H1 (cell line): ENCODE measurements around the gene OR5D18. TPM values are rescaled to one million over a fixed set of nuclear protein-coding genes. Genes with fewer than 3 reads are reported as not detected.

Experiments used
- CTCF ChIA-PET: fragments of 300-600 bp; sonication (Branson Sonifier 250); formaldehyde crosslinking; loops from one replicate; lab custom pipeline; 2021; ENCODE audit not compliant: partially characterized antibody; lab: Charles Lee
- POLR2A ChIA-PET: fragments of 300-600 bp; sonication (Branson Sonifier 250); formaldehyde crosslinking; loops from one replicate; lab custom pipeline; 2021; ENCODE audit warnings: inconsistent platforms; ENCODE audit not compliant: partially characterized antibody; lab: Charles Lee
- DNase-seq, 2 experiments: peaks; one replicate each; pipeline versions ENCODE4 v3.0.0 to v3.0.0-alpha.2; 2010 to 2022; ENCODE audit warnings: low spot score in 2 of 2, low read depth in 1 of 2, mixed read lengths in 1 of 2
- FAIRE-seq: peaks from 2 replicates; lab custom pipeline; 2011; peaks lifted over from hg19 to GRCh38; lab: Jason Lieb, UNC
- H2AFZ ChIP-seq: 2 replicates; pipeline ENCODE4 v1.8.1; 2012; ENCODE audit warnings: low read length, inconsistent platforms
- H2AK5ac ChIP-seq: 2 replicates; pipeline ENCODE4 v1.6.1; 2013; ENCODE audit warnings: low read depth, low read length
- H2BK120ac ChIP-seq: replicated peaks from 2 replicates; pipeline ENCODE3; 2013; ENCODE audit warnings: low read depth, low read length, inconsistent platforms
- H2BK12ac ChIP-seq: 2 replicates; pipeline ENCODE4 v1.6.1; 2013; ENCODE audit warnings: low read depth, low read length
- H2BK15ac ChIP-seq: 2 replicates; pipeline ENCODE4 v1.6.1; 2013; ENCODE audit warnings: low read length
- H2BK20ac ChIP-seq: 2 replicates; pipeline ENCODE4 v1.6.1; 2013; ENCODE audit warnings: low read length
- H2BK5ac ChIP-seq: 2 replicates; pipeline ENCODE4 v1.6.1; 2013; ENCODE audit warnings: low read depth, low read length
- H3K14ac ChIP-seq: 2 replicates; pipeline ENCODE4 v1.6.1; 2013; ENCODE audit warnings: inconsistent platforms; ENCODE audit not compliant: insufficient read length
- H3K18ac ChIP-seq: 2 replicates; pipeline ENCODE4 v1.6.1; 2013; ENCODE audit warnings: low read length; ENCODE audit errors: extremely low read depth
- H3K23ac ChIP-seq: 2 replicates; pipeline ENCODE4 v1.6.1; 2013; ENCODE audit warnings: inconsistent platforms; ENCODE audit not compliant: insufficient read length
- H3K23me2 ChIP-seq: 2 replicates; pipeline ENCODE4 v1.6.1; 2013; ENCODE audit warnings: low read depth, low read length
- H3K27ac ChIP-seq: 2 replicates; pipeline ENCODE4 v1.6.1; 2011; ENCODE audit warnings: low read depth, low read length, inconsistent platforms
- H3K27me3 ChIP-seq, 4 experiments: replicated peaks in 1 of 4; 1 replicate in 1 of 4; 2 replicates in 3 of 4; pipeline versions ENCODE4 v1.6.1 to v1.8.1; 2011 to 2013; ENCODE audit warnings: low read length in 3 of 4, mild to moderate bottlenecking in 3 of 4, inconsistent platforms in 2 of 4, mixed read lengths in 2 of 4, moderate library complexity in 1 of 4; ENCODE audit not compliant: control insufficient read depth in 3 of 4, insufficient read depth in 3 of 4; ENCODE audit errors: extremely low read depth in 1 of 4
- H3K36me3 ChIP-seq, 4 experiments: 2 replicates each; pipeline versions ENCODE4 v1.6.1 to v1.8.1; 2011 to 2013; ENCODE audit warnings: mild to moderate bottlenecking in 4 of 4, low read length in 3 of 4, moderate library complexity in 2 of 4, control low read depth in 1 of 4, inconsistent platforms in 1 of 4; ENCODE audit not compliant: insufficient read depth in 4 of 4, control insufficient read depth in 2 of 4
- H3K4ac ChIP-seq: replicated peaks from 2 replicates; pipeline ENCODE3; 2013; ENCODE audit warnings: low read length, low read depth, mixed read lengths, inconsistent platforms; ENCODE audit not compliant: insufficient read length
- H3K4me1 ChIP-seq, 4 experiments: replicated peaks in 1 of 4; 1 replicate in 1 of 4; 2 replicates in 3 of 4; pipeline versions ENCODE4 v1.6.1 to v1.8.1; 2011 to 2013; ENCODE audit warnings: low read length in 3 of 4, inconsistent platforms in 2 of 4, mixed read lengths in 1 of 4; ENCODE audit not compliant: insufficient read depth in 4 of 4, control insufficient read depth in 3 of 4
- H3K4me2 ChIP-seq, 2 experiments: 2 replicates each; pipeline versions ENCODE4 v1.6.1 to v1.8.1; 2011 to 2013; ENCODE audit warnings: low read depth in 2 of 2, low read length in 2 of 2, control low read depth in 1 of 2, inconsistent platforms in 1 of 2, mild to moderate bottlenecking in 1 of 2; ENCODE audit not compliant: insufficient read depth in 1 of 2
- H3K4me3 ChIP-seq, 4 experiments: fragments of 200-600, 300-600 bp in 1 of 4; sonication (generic), shearing (Covaris generic), sonication (Bioruptor Twin) in 1 of 4; 2 replicates each; pipeline versions ENCODE4 v1.5.1 to v1.8.1; 2011 to 2016; ENCODE audit warnings: low read length in 4 of 4, low read depth in 3 of 4, control low read depth in 2 of 4, inconsistent platforms in 2 of 4, mild to moderate bottlenecking in 2 of 4, mixed read lengths in 1 of 4, moderate library complexity in 1 of 4; ENCODE audit not compliant: insufficient read depth in 2 of 4; ENCODE audit errors: extremely low read depth in 1 of 4
- H3K56ac ChIP-seq: replicated peaks from 2 replicates; pipeline ENCODE3; 2013; ENCODE audit warnings: low read depth, mild to moderate bottlenecking, mixed read lengths, low read length, inconsistent platforms; ENCODE audit not compliant: insufficient read length
- H3K79me1 ChIP-seq: 2 replicates; pipeline ENCODE4 v1.6.1; 2013; ENCODE audit warnings: low read depth, low read length, control low read depth
- H3K79me2 ChIP-seq, 2 experiments: 2 replicates each; pipeline versions ENCODE4 v1.6.1 to v1.8.1; 2012 to 2013; ENCODE audit warnings: low read length in 2 of 2, mild to moderate bottlenecking in 2 of 2, inconsistent platforms in 1 of 2; ENCODE audit not compliant: insufficient read depth in 2 of 2, control insufficient read depth in 1 of 2
- H3K9ac ChIP-seq, 4 experiments: replicated peaks in 1 of 4; 1 replicate in 1 of 4; 2 replicates in 3 of 4; pipeline versions ENCODE4 v1.6.1 to v1.8.1; 2011 to 2013; ENCODE audit warnings: low read depth in 3 of 4, low read length in 3 of 4, control low read depth in 2 of 4, mild to moderate bottlenecking in 2 of 4, moderate library complexity in 2 of 4, inconsistent platforms in 1 of 4; ENCODE audit errors: extremely low read depth in 1 of 4
- H3K9me3 ChIP-seq, 2 experiments: 2 replicates each; pipeline versions ENCODE4 v1.6.1 to v1.8.1; 2012 to 2013; ENCODE audit warnings: mild to moderate bottlenecking in 2 of 2, moderate library complexity in 2 of 2, control low read depth in 1 of 2, inconsistent platforms in 1 of 2, low read depth in 1 of 2, low read length in 1 of 2, mixed read lengths in 1 of 2; ENCODE audit not compliant: insufficient read depth in 2 of 2
- H4K20me1 ChIP-seq, 2 experiments: replicated peaks in 1 of 2; 2 replicates each; pipeline versions ENCODE3 to v1.8.1; 2011 to 2013; ENCODE audit warnings: inconsistent platforms in 2 of 2, low read length in 2 of 2, mild to moderate bottlenecking in 1 of 2; ENCODE audit not compliant: insufficient read depth in 2 of 2, control insufficient read depth in 1 of 2
- H4K5ac ChIP-seq: 2 replicates; pipeline ENCODE4 v1.6.1; 2013; ENCODE audit warnings: low read length, low read depth, mixed read lengths, inconsistent platforms; ENCODE audit not compliant: insufficient read length
- H4K8ac ChIP-seq: 2 replicates; pipeline ENCODE4 v1.8.0; 2013; ENCODE audit warnings: mild to moderate bottlenecking, moderate library complexity, low read length, inconsistent platforms; ENCODE audit not compliant: insufficient read depth; ENCODE audit errors: extremely low read depth
- H4K91ac ChIP-seq: replicated peaks from 2 replicates; pipeline ENCODE3; 2013; ENCODE audit warnings: low read length, mixed read lengths, inconsistent platforms; ENCODE audit not compliant: insufficient read length
- CBX8 ChIP-seq: fragments of 300-800, 300-1000 bp; sonication (generic); IDR thresholded peaks from 2 replicates; pipeline ENCODE4 v1.7.1; 2016; ENCODE audit warnings: low read depth, low read length, borderline replicate concordance
- CHD1 ChIP-seq: IDR thresholded peaks from 2 replicates; pipeline ENCODE4 v1.6.1; 2012; ENCODE audit warnings: low read depth, low read length, improper control_type of control experiment
- EGR1 ChIP-seq: IDR thresholded peaks from 2 replicates; pipeline ENCODE4 v1.6.1; 2011; ENCODE audit warnings: low read depth, low read length, borderline replicate concordance
- JUN ChIP-seq: IDR thresholded peaks from 2 replicates; pipeline ENCODE4 v1.6.1; 2011; ENCODE audit warnings: low read depth, mild to moderate bottlenecking, improper control_type of control experiment, low read length
- PHF8 ChIP-seq: fragments of 200-600 bp; sonication (generic); conservative IDR thresholded peaks from 2 replicates; pipeline ENCODE4 v1.7.1; 2012; ENCODE audit warnings: low read depth, mild to moderate bottlenecking, inconsistent platforms, low read length, moderate library complexity
- TEAD4 ChIP-seq: IDR thresholded peaks from 2 replicates; pipeline ENCODE4 v1.6.1; 2012; ENCODE audit warnings: low read depth, low read length, inconsistent platforms, mixed read lengths
- YY1 ChIP-seq: IDR thresholded peaks from 2 replicates; pipeline ENCODE4 v1.6.1; 2011; ENCODE audit warnings: low read depth, mild to moderate bottlenecking, low read length
- WGBS, 2 experiments: shearing (Covaris generic) in 1 of 2; methylation state at CpG; one replicate each; pipeline versions ENCODE4 v1.1.6 to v1.1.7; 2013 to 2015; ENCODE audit warnings: low lambda C conversion rate in 2 of 2, mixed read lengths in 2 of 2, inconsistent platforms in 1 of 2, low coverage in 1 of 2, missing lambda C conversion rate in 1 of 2; ENCODE audit not compliant: insufficient replicate concordance in 2 of 2, insufficient coverage in 1 of 2, insufficient read length in 1 of 2; ENCODE audit errors: extremely low coverage in 1 of 2, missing lambda C conversion rate in 1 of 2; 5-methylcytosine and 5-hydroxymethylcytosine counted together
- polyA plus RNA-seq, 7 experiments: library from polyadenylated mRNA; depleted of rRNA in 3 of 7; stranded (reverse) in 5 of 7; unstranded in 2 of 7; fragments of >200 nt in 5 of 7; fragments of 200-250 nt in 2 of 7; gene quantifications; 1 replicate in 5 of 7; 2 replicates in 1 of 7; 4 replicates in 1 of 7; pipeline versions ENCODE4 v1.2.1 to v1.2.3, GENCODE V29; 2011 to 2013; ENCODE audit warnings: missing spikeins in 2 of 7, mixed read lengths in 2 of 7
- total RNA-seq: library from RNA; stranded (reverse); fragmentation: NEBNext Ultra II Directional; extraction: Animal tissue kit (Norgen Biotek cat#: 25700); gene quantifications from 2 replicates; pipeline ENCODE4 v1.2.1, GENCODE V29; 2021
- TF ChIP-seq, protein P1 (sequence below), 3 experiments: IDR thresholded peaks; 1 replicate in 2 of 3; 2 replicates in 1 of 3; pipeline versions ENCODE4 v1.5.1 to v1.6.1; 2011; ENCODE audit warnings: low read length in 3 of 3, mild to moderate bottlenecking in 3 of 3, inconsistent platforms in 2 of 3, low read depth in 1 of 3, moderate library complexity in 1 of 3; ENCODE audit not compliant: insufficient read depth in 1 of 3; ENCODE audit errors: control extremely low read depth in 1 of 3

OR5D18 gene
- total and polyA plus RNA-seq, 2 of the 8 experiments (the other 6 are each of a cell fraction or from before 2014, with no cell fraction given): not detected

DNA sequence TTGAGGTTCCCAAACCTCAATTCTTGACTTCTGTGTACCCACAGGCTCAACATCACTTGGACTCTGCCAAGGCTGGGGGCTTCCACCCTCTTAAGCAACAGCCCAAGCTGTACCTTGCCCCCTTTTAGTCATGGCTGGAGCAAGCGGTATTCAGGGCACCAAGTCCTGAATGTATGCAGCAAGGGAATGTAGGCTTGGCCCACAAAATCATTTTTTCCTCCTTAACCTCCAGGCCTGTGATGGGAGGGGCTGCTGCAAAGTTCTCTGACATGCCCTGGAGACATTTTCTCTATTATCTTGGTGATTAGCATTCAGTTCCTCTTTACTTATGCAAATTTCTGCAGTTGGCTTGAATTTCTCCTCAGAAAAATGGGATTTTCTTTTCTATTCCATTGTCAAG, 13.2 kb upstream of the OR5D18 start:
- Histone ChIP-seq H3K18ac (no peak overlapping the region), H3K9ac (no peak overlapping the region), H3K27me3 (no peaks in the 10 kb centered on the region), H2BK12ac (no peak overlapping the region), H3K4me2 (no peak overlapping the region), H4K20me1 (no peaks in the 10 kb centered on the region), H3K79me1 (no peaks in the 10 kb centered on the region), H2BK5ac (no peak overlapping the region), H2BK120ac (no peak overlapping the region), H2AK5ac (no peak overlapping the region), H3K4ac (no peak overlapping the region), H3K23ac (no peak overlapping the region), H3K23me2 (no peaks in the 10 kb centered on the region), H3K27ac (no peak overlapping the region), H3K4me1 (no peaks in the 10 kb centered on the region), H4K5ac (no peak overlapping the region), H4K91ac (no peak overlapping the region), H3K4me3 (no peak overlapping the region), H3K56ac (no peak overlapping the region), H3K9me3 (peaks cover 52 to 57% of the 10 kb centered on the region in 2 experiments), H2AFZ (no peak overlapping the region), H2BK15ac (no peak overlapping the region), H3K36me3 (no peaks in the 10 kb centered on the region), H4K8ac (no peak overlapping the region), H3K79me2 (no peaks in the 10 kb centered on the region), H3K14ac (no peak overlapping the region), H2BK20ac (no peak overlapping the region)
- ChIA-PET CTCF (no interaction called here), POLR2A (no interaction called here)
- no peak for TF ChIP-seq EGR1
- no peak for TF ChIP-seq PHF8
- no peak for TF ChIP-seq CBX8
- TF ChIP-seq YY1: no peak
- TF ChIP-seq TEAD4: no peak
- TF ChIP-seq, protein P1, sequence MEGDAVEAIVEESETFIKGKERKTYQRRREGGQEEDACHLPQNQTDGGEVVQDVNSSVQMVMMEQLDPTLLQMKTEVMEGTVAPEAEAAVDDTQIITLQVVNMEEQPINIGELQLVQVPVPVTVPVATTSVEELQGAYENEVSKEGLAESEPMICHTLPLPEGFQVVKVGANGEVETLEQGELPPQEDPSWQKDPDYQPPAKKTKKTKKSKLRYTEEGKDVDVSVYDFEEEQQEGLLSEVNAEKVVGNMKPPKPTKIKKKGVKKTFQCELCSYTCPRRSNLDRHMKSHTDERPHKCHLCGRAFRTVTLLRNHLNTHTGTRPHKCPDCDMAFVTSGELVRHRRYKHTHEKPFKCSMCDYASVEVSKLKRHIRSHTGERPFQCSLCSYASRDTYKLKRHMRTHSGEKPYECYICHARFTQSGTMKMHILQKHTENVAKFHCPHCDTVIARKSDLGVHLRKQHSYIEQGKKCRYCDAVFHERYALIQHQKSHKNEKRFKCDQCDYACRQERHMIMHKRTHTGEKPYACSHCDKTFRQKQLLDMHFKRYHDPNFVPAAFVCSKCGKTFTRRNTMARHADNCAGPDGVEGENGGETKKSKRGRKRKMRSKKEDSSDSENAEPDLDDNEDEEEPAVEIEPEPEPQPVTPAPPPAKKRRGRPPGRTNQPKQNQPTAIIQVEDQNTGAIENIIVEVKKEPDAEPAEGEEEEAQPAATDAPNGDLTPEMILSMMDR (IDR thresholded peaks at IDR 0.05; ENCODE audit: control extremely low read depth in 1 of 3, insufficient read depth in 1 of 3, low read depth in 1 of 3, low read length in 3 of 3): no peak
- no peak for TF ChIP-seq CHD1
- TF ChIP-seq JUN: no peak
- no peak for FAIRE-seq
- DNase-seq: no peak
- WGBS, 2 experiments: 100% methylated on average over 1 of the region's 1 CpG; no CpG with 5 or more reads in 1 of the 2 experiments
